Measurements from ENCODE around the gene YIPF2.
"Not testable (repeated sequence)": the region's sequence is repeated elsewhere in the genome, so short reads cannot be mapped to it uniquely, and the experiment has no call there.

The YIPF2 gene

DNA sequence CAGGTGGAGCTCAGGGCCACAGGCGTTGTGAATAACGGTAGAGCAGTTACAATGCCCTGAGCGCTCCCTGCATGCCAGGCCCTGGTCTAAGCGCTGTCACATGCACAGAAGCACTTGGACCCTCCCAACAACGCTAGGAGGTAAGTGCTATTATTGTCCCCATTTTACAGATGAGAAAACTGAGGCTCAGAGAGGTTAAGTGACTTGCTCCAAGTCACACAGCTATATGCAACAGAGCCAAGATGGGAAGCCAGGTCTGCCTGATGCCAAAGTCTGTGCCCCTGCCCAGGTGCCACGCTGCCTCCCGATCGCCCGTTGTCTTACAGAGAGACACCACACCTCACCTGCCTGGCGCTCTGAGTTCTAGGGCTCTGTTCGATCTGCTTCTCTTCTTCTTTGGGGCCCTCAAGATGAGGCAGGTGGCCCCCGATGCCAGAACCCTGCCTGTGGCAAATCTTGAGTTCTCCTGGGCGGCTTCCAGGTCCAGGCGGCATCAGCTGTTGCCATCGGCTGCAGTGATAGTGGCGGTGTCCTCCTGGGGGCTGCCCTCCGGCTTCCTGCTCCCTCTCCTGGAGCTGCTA, 20.0 kb downstream of the YIPF2 start:
- no peak for DNase-seq (ENCODE audit: low read depth)

DNA sequence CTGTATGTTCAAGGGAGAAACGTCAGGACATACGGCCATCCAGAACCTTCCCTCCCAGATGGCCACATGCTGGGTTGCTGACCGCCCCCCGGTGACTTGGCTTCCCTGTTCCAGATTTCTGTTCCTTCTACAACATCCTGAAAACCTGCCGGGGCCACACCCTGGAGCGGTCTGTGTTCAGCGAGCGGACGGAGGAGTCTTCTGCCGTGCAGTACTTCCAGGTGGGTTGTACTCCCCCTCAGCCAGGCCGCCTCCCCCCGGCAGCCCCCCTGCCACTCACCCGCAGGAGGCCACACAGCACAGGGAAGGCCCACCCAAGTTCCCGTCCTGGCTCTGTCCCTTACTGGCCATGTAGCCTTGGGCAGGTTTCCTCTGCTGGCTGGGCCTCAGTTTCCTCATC, 20.5 kb downstream of the YIPF2 start:
- DNase-seq (ENCODE audit: low read depth) = no peak

DNA sequence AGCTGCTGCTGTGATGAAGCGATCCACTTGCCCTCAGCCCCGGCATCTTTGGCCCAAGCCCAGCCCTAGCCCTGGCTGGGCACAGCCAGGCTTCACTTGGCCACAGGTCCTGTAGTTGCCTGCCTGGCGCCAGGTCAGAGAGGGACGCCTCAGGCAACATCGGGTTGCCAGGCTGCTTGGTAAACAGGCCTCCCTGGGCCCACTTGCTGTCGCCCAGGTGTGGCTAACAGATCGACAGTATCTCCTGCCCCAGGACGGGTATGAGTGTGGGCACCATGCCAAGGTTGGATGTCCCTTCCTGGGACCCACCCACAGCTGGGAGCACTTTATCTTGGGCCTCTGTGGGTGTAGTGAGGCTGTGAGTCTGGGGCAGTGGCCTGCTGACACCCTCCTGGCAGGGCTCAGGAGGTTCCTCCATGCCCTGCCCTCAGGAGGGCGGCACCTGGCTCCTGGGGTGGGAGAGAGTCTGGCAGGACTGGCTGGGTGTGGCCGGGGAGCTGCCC, 29.2 kb downstream of the YIPF2 start:
- no peak for DNase-seq (ENCODE audit: low read depth)

- no peak for DNase-seq (ENCODE audit: low read depth)
Measured at GRCh38 chr19:10898633-10899032, 29.8 kb downstream of the YIPF2 start.

- DNase-seq (ENCODE audit: low read depth) = no peak
Measured at GRCh38 chr19:10896851-10897526, 31.4 kb downstream of the YIPF2 start.

DNA sequence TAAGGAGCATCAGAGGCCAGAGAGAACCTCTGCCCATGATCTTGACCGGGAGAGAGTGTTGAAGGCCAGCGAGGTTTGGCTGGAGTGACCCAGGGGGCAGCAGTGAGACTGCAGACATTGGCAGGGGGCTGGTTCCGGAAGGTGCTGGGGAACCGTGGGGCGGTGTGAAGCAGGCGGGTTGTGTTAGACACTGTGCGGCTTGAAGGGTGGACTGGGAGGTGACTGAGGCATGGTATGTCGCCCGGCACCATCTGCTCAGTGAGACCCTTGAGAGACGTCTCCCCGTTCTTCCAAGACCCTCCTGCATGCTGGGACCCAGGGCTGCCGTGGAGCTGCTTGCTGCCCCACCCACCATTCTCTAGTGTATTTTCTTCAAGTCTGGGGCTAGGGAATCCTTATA, 32.5 kb downstream of the YIPF2 start:
- no peak for DNase-seq (ENCODE audit: low read depth)

DNA sequence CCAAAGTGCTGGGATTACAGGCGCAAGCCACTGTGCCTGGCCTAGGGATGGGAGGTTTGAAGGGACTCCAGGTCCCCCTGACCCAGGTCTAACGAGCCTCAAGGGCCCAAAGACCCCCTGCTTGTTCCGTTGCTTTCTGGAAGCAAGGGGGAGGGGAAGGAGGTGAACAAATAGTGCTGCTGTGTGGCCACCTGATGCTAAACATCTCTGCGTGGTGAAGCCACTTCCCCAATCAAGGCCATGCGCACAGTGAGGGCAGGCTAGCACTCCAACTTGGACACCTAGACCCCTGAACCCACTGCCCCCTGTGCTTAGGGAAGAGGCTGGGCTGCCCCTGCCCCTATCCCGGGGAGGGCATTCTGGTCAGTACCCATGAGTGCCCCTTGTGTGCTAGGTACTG, 33.1 kb downstream of the YIPF2 start:
- DNase-seq (ENCODE audit: low read depth) = no peak

DNA sequence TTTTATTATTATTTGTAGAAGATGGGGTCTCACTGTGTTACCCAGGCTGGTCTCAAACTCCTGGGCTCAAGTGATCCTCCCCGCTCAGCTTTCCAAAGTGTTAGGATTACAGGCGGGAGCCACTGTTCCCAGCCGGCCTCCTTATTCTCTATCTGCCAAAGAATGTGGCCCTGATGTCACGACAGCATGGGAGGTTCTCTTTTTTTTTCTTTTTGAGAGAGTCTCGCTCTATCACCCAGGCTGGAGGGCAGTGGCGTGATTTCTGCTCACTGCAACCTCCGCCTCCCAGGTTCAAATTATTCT, 33.6 kb downstream of the YIPF2 start:
- DNase-seq (ENCODE audit: low read depth) = no peak

GRCh38 chr19:10892256-10892655, 36.2 kb downstream of the YIPF2 start:
- DNase-seq (ENCODE audit: low read depth) = no peak

- DNase-seq (ENCODE audit: low read depth) = no peak
Measured at GRCh38 chr19:10891405-10892086, 36.9 kb downstream of the YIPF2 start.

GRCh38 chr19:10889880-10890279, 38.6 kb downstream of the YIPF2 start:
- DNase-seq (ENCODE audit: low read depth) = no peak

DNA sequence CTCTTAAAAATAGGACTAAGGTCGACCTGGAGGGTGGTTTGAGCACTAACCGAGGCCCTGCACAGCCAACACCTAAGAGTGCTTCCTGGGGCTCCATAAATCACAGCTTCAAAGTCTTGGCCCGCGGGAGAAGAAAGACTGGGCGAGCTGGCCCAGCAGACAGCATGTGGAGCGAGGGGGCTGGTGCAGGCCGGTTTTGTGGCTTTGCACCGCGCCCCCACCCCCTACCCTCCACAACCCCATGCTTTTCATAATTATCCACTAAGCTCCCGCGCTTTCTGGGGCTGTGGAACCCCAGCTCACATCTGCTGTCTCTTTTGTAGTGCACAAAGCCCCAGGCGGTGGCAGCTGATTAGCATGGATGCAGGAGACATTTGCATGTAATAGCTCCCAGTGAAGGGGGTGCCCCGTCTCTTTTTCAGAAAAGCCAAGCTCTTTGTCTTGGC, 40.0 kb downstream of the YIPF2 start:
- DNase-seq (ENCODE audit: low read depth) = no peak

- DNase-seq (ENCODE audit: low read depth) = no peak
Measured at GRCh38 chr19:10887616-10888367, 40.6 kb downstream of the YIPF2 start.

DNA sequence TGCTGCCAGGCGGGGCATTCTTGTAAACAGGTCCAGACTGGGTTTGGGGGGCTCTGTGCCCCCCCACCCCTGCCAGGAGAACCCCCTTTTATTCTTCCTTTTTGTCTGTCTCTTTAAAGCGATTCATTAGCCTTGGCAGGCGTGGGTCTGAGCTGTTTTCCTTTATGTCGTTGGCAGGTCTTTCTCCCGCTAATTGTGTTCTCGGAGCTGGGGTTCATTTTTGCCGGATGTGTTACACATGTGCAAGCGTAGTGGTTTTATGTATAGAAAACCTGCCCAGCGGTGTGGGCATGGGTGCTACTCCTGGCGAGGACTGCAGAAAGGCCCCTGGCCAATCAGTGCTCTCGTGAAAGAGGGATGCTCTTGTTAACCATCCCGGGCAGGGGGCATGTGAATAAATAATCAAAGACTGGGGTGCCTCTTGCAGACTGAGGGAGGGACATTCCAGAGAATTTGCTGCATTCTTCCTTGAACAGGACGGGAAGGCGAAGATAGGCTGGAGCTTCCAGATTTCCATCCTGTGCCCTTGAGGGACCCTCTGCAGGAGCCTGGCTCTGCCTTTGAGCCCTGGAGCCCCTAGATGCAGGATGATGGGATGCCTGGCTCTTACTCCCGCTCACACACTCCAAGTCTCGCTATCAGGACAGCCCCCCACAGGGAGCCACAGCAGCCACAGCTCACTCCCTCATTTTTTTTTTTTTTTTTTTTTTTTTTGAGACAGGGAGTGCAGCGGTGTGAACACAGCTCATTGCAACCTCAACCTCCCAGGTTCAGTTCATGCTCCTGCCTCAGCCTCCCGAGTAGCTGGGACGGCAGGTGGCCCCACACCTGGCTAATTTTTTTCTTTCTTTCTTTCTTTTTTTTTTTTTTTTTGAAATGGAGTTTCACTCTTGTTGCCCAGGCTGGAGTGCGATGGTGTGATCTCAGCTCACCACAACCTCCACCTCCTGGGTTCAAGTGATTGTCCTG, 43.0 kb downstream of the YIPF2 start:
- no peak for DNase-seq (ENCODE audit: low read depth)

- no peak for DNase-seq (ENCODE audit: low read depth)
Measured at GRCh38 chr19:10884274-10884673, 44.2 kb downstream of the YIPF2 start.

DNA sequence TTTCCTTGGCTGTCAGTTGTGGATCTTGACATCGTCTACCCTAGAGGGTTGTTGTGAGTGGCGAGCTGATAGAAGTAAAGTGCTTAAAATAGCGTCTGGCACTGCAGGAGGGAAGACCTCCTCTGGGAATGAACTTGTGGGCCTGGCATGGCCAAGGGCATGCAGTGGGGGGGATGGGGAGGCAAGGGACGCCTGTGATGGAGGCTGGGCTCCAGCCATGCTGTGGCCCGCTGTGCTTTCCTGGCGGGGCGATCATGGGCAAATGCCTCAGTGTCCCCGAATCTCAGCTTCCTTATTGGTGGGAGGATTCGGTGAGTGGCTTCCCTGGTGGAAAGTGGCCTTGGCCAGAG, 46.4 kb downstream of the YIPF2 start:
- no peak for DNase-seq (ENCODE audit: low read depth)

GRCh38 chr19:10881403-10882107, 46.9 kb downstream of the YIPF2 start:
- no peak for DNase-seq (ENCODE audit: low read depth)

DNA sequence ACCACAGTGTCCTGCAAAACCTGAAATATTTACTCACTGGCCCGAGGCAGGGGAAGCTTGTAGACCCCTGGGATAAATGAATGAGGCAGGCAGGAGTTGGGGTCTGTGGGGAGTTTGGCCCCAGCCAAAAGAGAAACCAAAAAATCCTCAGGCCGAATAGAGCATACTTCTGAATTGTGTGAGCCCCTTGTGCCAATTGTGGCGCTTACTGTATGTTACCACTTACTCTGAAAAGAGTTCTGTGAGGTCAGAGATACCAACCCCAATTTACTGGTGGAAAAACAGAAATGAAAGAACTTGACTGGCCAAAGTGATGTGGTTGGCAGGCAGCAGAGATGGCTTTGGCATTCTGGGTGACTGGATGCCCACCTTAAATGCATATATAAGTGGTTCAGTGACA, 50.2 kb downstream of the YIPF2 start:
- no peak for DNase-seq (ENCODE audit: low read depth)

GRCh38 chr19:10877608-10878007, 50.8 kb downstream of the YIPF2 start:
- not testable (repeated sequence) for DNase-seq (ENCODE audit: low read depth)

DNA sequence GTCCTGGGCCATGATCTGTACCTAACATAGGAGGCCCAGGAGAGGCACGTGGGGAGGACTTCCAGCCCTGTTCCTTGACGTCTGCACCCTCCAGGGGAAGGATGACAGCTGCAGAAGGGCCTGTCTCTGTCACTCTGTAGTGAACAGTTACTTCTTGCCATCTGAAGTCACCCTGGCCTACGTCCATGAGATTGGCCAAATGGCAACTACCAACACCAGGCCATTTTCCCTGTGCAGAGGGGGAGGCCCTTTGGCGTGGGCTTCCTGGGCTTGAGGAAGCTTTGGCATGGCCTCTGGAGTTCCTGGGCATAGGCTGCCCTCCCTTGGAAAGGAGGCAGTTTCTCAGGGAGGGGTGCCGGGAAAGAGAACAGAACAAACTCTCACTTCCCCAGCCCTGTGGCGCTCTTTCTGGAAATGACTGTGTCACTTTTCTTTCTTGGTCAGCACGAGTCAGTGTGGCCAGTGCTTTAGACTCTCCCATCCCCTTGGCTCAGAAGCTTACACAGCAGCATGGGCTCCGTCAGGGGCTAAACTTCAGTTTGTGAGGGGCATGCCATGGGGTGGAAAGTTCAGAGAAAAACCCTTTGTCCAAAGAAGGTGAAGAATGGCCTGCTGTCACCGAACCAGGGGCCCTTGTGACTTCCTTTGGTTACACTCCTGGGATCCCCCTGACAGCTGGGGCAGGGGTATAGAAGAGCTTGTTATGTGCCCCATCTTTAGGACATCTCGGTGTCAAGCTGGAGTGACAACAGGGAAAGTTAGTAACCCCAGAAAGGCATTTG, 51.8 kb downstream of the YIPF2 start:
- no peak for DNase-seq (ENCODE audit: low read depth)

Data from stimulated activated CD8-positive, alpha-beta memory T cell treated with anti-CD3 and anti-CD28 coated beads, Interleukin-12 subunit alpha, Interleukin-12 subunit beta, amount 100 ng/mL, for 1 hour (primary cell).